NCI-H187 (cell line): ENCODE measurements around the gene FBN2.
"Not testable (repeated sequence)": the region's sequence is repeated elsewhere in the genome, so short reads cannot be mapped to it uniquely, and the experiment has no call there.

Experiments used
- DNase-seq, 2 experiments: peaks; one replicate each; lab custom pipeline; 2025; lab: John Stamatoyannopoulos, UW

FBN2 gene

DNA sequence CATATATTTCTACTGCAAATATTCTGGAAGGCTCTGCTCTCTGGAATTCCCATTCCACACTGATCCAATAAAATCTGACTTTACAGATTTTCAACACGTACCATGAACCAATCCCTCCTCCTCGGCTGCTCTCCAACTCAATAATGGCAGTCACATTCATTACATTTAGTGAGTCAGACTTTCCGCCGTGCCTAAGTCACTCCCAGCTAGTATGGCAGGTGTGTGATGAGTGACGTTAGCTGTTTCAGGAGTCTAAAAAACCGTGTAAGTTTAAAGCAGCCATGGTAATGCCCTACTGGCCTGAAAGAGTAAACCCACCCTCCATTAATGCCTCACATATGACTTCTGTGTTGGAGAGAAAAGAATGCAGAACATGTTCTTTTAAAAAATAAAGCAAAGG, 3.3 kb downstream of the FBN2 start:
- no peak for DNase-seq

DNA sequence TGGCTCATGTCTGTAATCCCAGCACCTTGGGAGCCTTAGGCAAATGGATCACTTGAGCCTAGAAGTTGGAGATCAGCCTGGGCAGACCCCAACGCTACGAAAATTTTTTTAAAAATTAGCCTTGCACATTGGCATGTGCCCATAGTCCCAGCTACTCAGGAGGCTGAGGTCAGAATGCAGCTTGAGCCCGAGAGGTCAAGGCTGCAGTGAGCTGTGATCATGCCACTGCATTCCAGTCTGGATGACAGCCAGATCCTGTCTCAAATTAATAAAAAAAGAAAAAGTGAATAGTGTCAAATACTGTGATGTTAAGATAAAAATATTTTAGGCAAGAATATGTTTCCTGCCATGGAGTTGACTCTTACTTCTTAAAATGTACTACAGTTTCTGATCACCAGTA, 5.3 kb downstream of the FBN2 start:
- no peak for DNase-seq

GRCh38 chr5:128532127-128532526, 5.9 kb downstream of the FBN2 start:
- DNase-seq = no peak

- no peak for DNase-seq
These were observed 9.3 kb downstream of the FBN2 start for GRCh38 chr5:128528637-128529255.

DNA sequence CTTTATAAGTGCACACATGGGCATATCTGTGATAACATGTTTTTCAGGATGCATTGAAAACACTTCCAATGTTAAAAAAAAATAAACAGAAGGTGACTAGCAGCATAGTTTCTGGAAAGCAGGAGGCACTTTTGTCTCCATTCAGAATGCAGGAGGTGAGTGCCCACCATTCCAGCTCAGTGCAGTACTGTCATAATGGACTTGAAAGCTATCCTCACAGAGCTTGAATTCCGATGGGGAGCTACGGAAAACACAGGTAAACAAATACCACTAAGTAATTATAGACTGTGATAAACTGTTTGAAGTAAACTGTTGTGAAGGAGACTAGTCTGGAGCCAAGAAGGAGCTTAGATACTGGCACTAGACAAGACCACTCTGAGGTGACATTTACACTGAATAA, 9.9 kb downstream of the FBN2 start:
- DNase-seq = no peak

DNA sequence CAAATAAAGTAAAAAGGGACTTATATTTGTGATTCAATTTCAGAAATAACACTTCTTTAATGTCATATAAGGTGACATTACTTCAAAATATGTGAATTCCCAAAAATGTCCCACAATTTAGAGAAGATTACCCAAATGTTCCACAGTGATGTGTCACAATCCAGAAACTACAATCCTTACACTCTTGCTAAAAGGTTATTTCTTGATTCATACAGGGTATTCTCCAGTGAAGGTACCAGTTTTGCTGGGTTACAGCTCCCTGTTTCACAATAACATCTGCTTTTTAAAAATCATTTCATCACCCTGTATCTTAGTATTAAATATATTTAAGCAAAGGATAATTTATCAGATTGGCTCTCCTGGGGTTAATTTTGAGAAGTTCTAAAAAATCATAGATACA, 11.0 kb downstream of the FBN2 start:
- DNase-seq = no peak

DNA sequence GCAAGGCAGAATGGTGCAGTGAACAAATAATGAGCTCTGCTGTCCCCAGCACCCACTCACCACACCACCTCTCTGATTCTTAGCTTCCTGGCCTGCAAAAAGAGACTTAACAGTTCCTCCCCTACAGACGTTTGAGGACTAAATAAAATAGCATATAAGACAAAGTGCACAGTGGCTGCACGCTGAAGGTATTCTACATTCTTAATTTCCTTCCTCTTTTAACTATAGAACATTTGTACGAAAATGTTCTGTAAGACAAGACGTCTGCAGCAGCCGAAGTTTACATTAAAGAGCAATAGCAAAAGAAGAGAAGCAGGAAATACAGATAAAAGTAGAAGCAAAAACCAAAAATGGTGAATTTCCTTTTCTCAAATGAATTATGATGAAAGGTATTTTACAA, 15.7 kb downstream of the FBN2 start:
- DNase-seq = no peak

- no peak for DNase-seq
These were observed 18.2 kb downstream of the FBN2 start for GRCh38 chr5:128519827-128520226.

- DNase-seq = no peak
These were observed 21.1 kb downstream of the FBN2 start for GRCh38 chr5:128516978-128517377.

DNA sequence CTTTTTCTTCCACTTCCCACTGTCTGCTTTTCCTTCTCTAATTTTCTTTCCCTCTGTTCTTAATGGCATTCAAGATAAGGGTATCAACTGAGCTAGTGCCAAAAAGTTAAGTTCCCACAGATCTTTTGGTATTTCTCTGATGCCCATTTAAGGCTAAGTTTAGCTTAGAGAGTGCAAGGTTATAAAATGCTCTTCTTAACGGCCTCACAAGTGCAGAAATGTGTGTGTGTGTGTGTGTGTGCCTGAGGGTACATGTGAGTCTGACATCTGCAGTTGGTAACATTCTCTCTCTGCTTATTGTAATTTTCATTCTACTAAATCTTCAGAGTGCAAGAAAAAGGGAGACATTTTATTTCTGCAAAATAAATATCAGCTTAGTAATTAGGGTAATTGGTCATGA, 24.2 kb downstream of the FBN2 start:
- DNase-seq = no peak

- no peak for DNase-seq
These were observed 25.2 kb downstream of the FBN2 start for GRCh38 chr5:128512894-128513293.

DNA sequence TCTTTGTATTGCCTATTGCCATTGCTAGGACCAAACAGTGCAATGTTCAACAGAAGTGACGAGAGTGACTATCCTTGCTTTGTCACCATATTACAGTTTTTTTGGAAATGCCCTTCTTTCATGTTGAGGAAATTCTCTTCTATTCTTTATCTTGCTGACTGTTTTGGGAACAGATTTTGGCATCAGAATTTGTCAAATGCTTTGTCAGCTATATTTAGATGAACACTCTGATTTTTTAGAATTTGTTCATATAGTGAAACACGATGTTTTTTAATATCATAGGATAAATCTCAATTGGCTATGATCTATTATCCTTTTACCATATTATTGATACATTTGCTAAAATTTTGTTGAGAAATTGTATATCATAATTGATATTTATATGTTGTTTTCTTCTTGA, 31.4 kb downstream of the FBN2 start:
- no peak for DNase-seq

GRCh38 chr5:128503727-128504126, 34.3 kb downstream of the FBN2 start:
- DNase-seq = not testable (repeated sequence)

GRCh38 chr5:128498844-128499455, 39.1 kb downstream of the FBN2 start:
- no peak for DNase-seq

GRCh38 chr5:128494516-128494915, 43.5 kb downstream of the FBN2 start:
- no peak for DNase-seq

- no peak for DNase-seq
These were observed 44.3 kb downstream of the FBN2 start for GRCh38 chr5:128493657-128494329.

- DNase-seq = no peak
These were observed 46.8 kb downstream of the FBN2 start for GRCh38 chr5:128491291-128491690.

DNA sequence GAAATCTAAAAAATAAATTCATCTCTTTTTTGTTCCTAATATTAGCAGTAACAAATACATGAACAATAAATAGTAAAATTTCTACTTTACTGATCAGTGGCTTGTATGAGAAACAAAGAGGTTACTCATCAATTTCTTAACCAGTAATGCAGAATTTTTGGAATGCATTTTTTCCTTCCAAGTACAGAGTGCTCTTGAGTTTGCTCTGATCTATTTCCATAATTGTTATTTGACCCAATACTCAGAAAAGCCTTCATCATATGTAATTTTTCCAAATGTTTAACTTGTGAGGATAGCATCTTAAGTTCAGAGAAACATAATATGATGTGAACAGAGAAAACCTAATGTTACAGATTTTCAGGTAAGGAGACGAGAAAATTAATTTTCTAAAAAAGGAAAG, 47.3 kb downstream of the FBN2 start:
- DNase-seq = no peak

DNA sequence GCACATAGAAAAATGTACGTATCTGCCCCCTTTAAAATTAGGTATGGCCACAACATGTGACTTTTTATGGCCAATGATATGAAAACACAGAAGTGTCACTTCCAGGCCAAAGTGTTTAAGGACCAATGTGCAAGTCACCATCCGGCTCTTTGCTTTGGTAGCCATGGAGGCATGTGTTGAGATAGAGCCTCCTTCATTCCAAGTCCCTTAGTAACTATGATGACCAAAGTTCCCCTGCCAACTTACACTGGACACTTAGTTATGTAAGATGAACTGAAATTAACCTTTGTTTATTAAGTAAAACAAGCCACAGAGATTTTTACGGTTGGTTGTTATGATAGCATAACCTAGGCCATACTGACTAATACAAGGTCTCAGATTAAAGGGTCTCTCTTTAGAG, 51.0 kb downstream of the FBN2 start:
- DNase-seq = no peak

GRCh38 chr5:128483738-128484137, 54.3 kb downstream of the FBN2 start:
- no peak for DNase-seq

GRCh38 chr5:128480906-128481633, 57.0 kb downstream of the FBN2 start:
- DNase-seq = no peak

DNA sequence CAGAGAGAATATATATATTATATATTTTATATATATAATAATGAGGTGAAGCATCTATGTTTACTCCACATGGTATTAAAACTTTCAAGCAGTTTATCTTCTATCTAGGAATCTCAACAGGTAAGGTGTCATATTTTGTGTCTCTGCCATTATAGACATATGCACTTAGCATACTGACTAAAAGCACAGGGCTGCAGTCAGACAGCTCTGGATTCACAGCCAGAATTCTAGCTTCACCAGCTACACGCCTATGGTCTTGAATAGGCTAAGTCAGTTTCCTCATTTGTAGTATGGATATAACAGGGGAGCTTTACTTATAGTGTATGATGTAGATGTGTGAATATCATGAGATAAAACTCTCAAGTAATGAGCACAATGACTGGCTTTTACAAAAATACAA, 57.9 kb downstream of the FBN2 start:
- no peak for DNase-seq
